SK-N-SH treated with all-trans-retinoic acid at 6 μM for 48 hours (cell line): ENCODE data around the gene PTPRT.

Experiments
- ATAC-seq: fragments of 200-7000 bp; cut with Tn5 transposase; 3 replicates; pipeline ENCODE4 v1.9.1; 2020; ENCODE audit warnings: mild to moderate bottlenecking, moderate library complexity
- BACH2 ChIP-seq: fragments of 250-450 bp; sonication (Bioruptor Pico); IDR thresholded peaks from 2 replicates; pipeline ENCODE4 v1.9.0; 2021; ENCODE audit warnings: mild to moderate bottlenecking, borderline replicate concordance
- CREB5 ChIP-seq: fragments of 250-450 bp; sonication (Bioruptor Pico); IDR thresholded peaks from 2 replicates; pipeline ENCODE4 v1.5.1; 2020; ENCODE audit warnings: low read depth, mild to moderate bottlenecking, moderate library complexity
- CSDC2 ChIP-seq: fragments of 250-450 bp; sonication (Bioruptor Pico); IDR thresholded peaks from 2 replicates; pipeline ENCODE4 v1.5.0; 2020; ENCODE audit warnings: mild to moderate bottlenecking, moderate library complexity
- CSRNP3 ChIP-seq: fragments of 250-450 bp; sonication (Bioruptor Pico); IDR thresholded peaks from 2 replicates; pipeline ENCODE4 v1.5.1; 2021; ENCODE audit warnings: mild to moderate bottlenecking, moderate library complexity
- ESRRG ChIP-seq: fragments of 250-450 bp; sonication (Bioruptor Pico); IDR thresholded peaks from 2 replicates; pipeline ENCODE4 v1.6.1; 2021; ENCODE audit warnings: mild to moderate bottlenecking
- GLIS3 ChIP-seq: fragments of 250-450 bp; sonication (Bioruptor Pico); IDR thresholded peaks from 2 replicates; pipeline ENCODE4 v1.5.0; 2020; ENCODE audit warnings: mild to moderate bottlenecking, moderate library complexity
- ISL1 ChIP-seq: fragments of 250-450 bp; sonication (Bioruptor Pico); IDR thresholded peaks from 2 replicates; pipeline ENCODE4 v2.1.2; 2022; ENCODE audit warnings: mild to moderate bottlenecking, moderate library complexity
- OSR1 ChIP-seq: fragments of 250-450 bp; sonication (Bioruptor Pico); IDR thresholded peaks from 2 replicates; pipeline ENCODE4 v1.8.0; 2022; ENCODE audit warnings: moderate library complexity, mild to moderate bottlenecking, inconsistent platforms
- PATZ1 ChIP-seq: fragments of 250-450 bp; sonication (Bioruptor Pico); IDR thresholded peaks from 2 replicates; pipeline ENCODE4 v1.8.0; 2020; ENCODE audit warnings: mild to moderate bottlenecking, moderate library complexity, borderline replicate concordance
- POU6F1 ChIP-seq: fragments of 250-450 bp; sonication (Bioruptor Pico); IDR thresholded peaks from 2 replicates; pipeline ENCODE4 v1.8.0; 2021; ENCODE audit warnings: low read depth, mild to moderate bottlenecking, moderate library complexity, borderline replicate concordance
- PPARA ChIP-seq: fragments of 250-450 bp; sonication (Bioruptor Pico); IDR thresholded peaks from 2 replicates; pipeline ENCODE4 v1.5.0; 2020; ENCODE audit warnings: mild to moderate bottlenecking, borderline replicate concordance
- SNAI2 ChIP-seq: fragments of 250-450 bp; sonication (Bioruptor Pico); IDR thresholded peaks from 2 replicates; pipeline ENCODE4 v1.5.0; 2020; ENCODE audit warnings: mild to moderate bottlenecking, moderate library complexity
- TCF4 ChIP-seq: fragments of 250-450 bp; sonication (Bioruptor Pico); IDR thresholded peaks from 2 replicates; pipeline ENCODE4 v1.8.0; 2021; ENCODE audit warnings: mild to moderate bottlenecking, moderate library complexity, borderline replicate concordance
- TOX ChIP-seq: fragments of 250-450 bp; sonication (Bioruptor Pico); IDR thresholded peaks from 2 replicates; pipeline ENCODE4 v1.8.0; 2021; ENCODE audit warnings: mild to moderate bottlenecking, moderate library complexity, borderline replicate concordance
- TSHZ2 ChIP-seq: fragments of 250-450 bp; sonication (Bioruptor Pico); IDR thresholded peaks from 2 replicates; pipeline ENCODE4 v1.5.0; 2020; ENCODE audit warnings: mild to moderate bottlenecking, moderate library complexity
- ZC3H10 ChIP-seq: fragments of 250-450 bp; sonication (Bioruptor Pico); IDR thresholded peaks from 2 replicates; pipeline ENCODE4 v1.5.1; 2021; ENCODE audit warnings: mild to moderate bottlenecking, moderate library complexity
- ZFP3 ChIP-seq: fragments of 250-450 bp; sonication (Bioruptor Pico); IDR thresholded peaks from 2 replicates; pipeline ENCODE4 v1.5.0; 2020; ENCODE audit warnings: mild to moderate bottlenecking, moderate library complexity
- ZFP30 ChIP-seq: fragments of 450-650 bp; formaldehyde crosslinking; IDR thresholded peaks from 2 replicates; pipeline ENCODE4 v1.5.0; 2022; ENCODE audit warnings: mild to moderate bottlenecking, moderate library complexity
- ZNF565 ChIP-seq: fragments of 450-650 bp; formaldehyde crosslinking; conservative IDR thresholded peaks from 2 replicates; pipeline ENCODE4 v1.5.0; 2020; ENCODE audit warnings: low read depth, mild to moderate bottlenecking, moderate library complexity
- ZNF70 ChIP-seq: fragments of 450-650 bp; formaldehyde crosslinking; IDR thresholded peaks from 2 replicates; pipeline ENCODE4 v1.5.0; 2020; ENCODE audit warnings: mild to moderate bottlenecking, moderate library complexity
- ZNF8 ChIP-seq: fragments of 450-650 bp; formaldehyde crosslinking; IDR thresholded peaks from 2 replicates; pipeline ENCODE4 v1.5.0; 2020; ENCODE audit warnings: mild to moderate bottlenecking, moderate library complexity

PTPRT gene

GRCh38 chr20:42972591-42972990 is 217.1 kb downstream of the PTPRT start:
- TF ChIP-seq ZNF70 (CRISPR knock-in tag) (no peak), TOX (CRISPR knock-in tag) (no peak), ZNF8 (no peak), BACH2 (CRISPR knock-in tag) (no peak), GLIS3 (CRISPR knock-in tag) (no peak), TCF4 (CRISPR knock-in tag) (no peak)
- ATAC-seq, result no peak

GRCh38 chr20:42968746-42969145 is 221.0 kb downstream of the PTPRT start:
- no peak for TF ChIP-seq PATZ1 (CRISPR knock-in tag)
- TF ChIP-seq ZNF70 (CRISPR knock-in tag), result no peak
- no peak for TF ChIP-seq GLIS3 (CRISPR knock-in tag)
- TF ChIP-seq TOX (CRISPR knock-in tag), result no peak
- TF ChIP-seq CREB5 (CRISPR knock-in tag), result no peak
- no peak for TF ChIP-seq ESRRG (CRISPR knock-in tag)
- TF ChIP-seq TSHZ2 (CRISPR knock-in tag), result no peak
- TF ChIP-seq PPARA (CRISPR knock-in tag), result no peak
- no peak for ATAC-seq

GRCh38 chr20:42963796-42964195 is 225.9 kb downstream of the PTPRT start:
- no peak for ATAC-seq
- TF ChIP-seq GLIS3 (CRISPR knock-in tag) (no peak), CREB5 (CRISPR knock-in tag) (no peak), ISL1 (no peak), ESRRG (CRISPR knock-in tag) (no peak), TOX (CRISPR knock-in tag) (no peak), CSRNP3 (CRISPR knock-in tag) (no peak), ZFP3 (no peak), PPARA (CRISPR knock-in tag) (no peak), POU6F1 (CRISPR knock-in tag) (no peak), ZC3H10 (CRISPR knock-in tag) (no peak), OSR1 (CRISPR knock-in tag) (no peak), PATZ1 (CRISPR knock-in tag) (no peak), CSDC2 (no peak), SNAI2 (CRISPR knock-in tag) (no peak), ZNF565 (CRISPR knock-in tag) (no peak), ZFP30 (CRISPR knock-in tag) (no peak), BACH2 (CRISPR knock-in tag) (no peak)
